ENCODE data around the gene TGIF2.
"Not testable (repeated sequence)": the region's sequence is repeated elsewhere in the genome, so short reads cannot be mapped to it uniquely, and the experiment has no call there.

TGIF2 gene

DNA sequence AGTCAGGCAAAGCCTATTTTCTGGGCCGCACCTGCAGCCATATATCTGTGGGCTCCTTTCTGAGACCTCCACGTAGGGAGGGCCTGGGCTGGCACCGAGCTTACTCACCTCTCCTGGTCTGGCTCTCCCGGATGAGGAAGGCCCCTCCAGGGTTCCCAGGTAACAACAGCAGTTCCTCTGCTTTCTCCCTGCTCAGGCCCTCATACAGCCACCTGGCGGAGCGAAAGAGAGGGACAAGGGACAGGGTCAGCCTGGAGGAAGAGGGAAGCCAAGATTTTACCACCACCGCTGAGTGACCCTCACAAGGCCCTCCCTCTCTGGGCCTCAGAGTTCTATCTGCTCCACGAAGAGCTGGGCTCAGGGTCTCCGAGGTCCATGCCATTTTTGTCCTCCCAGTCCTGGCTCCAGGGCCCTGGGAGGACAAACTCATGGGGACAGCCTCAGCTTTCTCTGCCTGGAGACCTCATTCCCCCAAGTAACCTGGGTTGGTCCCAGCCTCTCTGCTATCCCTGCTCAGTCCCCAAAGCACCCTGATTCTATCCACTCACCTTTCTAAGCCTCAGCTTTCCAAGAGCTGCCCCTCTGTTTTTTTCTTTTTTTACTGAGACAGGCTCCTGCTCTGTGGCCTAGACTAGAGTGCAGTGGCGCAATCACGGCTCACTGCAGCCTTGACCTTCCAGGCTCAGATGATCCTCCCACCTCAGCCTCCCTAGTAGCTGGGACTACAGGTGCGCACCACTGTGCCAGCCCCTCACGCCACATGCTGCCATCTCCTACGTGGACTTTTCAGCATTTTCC lies 59.3 kb downstream of the TGIF2 start:
- no peak for DNase-seq (ENCODE audit: low read depth)
- H3K4me3 ChIP-seq (replicated peaks; ENCODE audit: low read depth, low read length): no peak overlapping the region
- TF ChIP-seq, protein P1, sequence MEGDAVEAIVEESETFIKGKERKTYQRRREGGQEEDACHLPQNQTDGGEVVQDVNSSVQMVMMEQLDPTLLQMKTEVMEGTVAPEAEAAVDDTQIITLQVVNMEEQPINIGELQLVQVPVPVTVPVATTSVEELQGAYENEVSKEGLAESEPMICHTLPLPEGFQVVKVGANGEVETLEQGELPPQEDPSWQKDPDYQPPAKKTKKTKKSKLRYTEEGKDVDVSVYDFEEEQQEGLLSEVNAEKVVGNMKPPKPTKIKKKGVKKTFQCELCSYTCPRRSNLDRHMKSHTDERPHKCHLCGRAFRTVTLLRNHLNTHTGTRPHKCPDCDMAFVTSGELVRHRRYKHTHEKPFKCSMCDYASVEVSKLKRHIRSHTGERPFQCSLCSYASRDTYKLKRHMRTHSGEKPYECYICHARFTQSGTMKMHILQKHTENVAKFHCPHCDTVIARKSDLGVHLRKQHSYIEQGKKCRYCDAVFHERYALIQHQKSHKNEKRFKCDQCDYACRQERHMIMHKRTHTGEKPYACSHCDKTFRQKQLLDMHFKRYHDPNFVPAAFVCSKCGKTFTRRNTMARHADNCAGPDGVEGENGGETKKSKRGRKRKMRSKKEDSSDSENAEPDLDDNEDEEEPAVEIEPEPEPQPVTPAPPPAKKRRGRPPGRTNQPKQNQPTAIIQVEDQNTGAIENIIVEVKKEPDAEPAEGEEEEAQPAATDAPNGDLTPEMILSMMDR (IDR thresholded peaks at IDR 0.05; ENCODE audit: low read length, missing control alignments): no peak

DNA sequence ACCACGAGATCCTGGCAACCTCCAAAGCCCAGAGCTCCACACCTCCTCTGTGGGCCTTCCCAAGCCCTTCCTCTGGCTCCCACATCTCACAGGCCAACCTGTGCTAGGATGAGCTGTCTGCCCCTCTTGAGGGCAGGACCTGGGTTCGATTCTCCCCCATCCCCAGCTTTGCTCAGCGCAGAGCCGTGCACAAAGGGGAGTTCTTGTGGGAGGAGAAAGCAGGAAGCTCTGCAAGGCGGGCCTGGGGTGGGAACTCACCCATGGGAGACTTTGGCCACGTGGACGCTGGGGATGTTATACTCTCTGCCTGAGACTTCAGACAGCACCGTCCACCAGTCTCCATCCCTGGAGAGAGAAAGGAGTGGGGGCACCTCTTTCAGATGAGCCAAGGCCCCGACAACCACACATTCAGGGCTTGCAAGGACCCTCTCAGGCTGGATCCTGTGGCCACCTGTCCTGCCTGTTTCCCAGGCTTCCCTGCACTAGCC lies 59.9 kb downstream of the TGIF2 start:
- TF ChIP-seq, protein P1 (IDR thresholded peaks at IDR 0.05; ENCODE audit: low read length, missing control alignments): no peak
- DNase-seq (ENCODE audit: low read depth): no peak
- H3K4me3 ChIP-seq (replicated peaks; ENCODE audit: low read depth, low read length): no peak overlapping the region

DNA sequence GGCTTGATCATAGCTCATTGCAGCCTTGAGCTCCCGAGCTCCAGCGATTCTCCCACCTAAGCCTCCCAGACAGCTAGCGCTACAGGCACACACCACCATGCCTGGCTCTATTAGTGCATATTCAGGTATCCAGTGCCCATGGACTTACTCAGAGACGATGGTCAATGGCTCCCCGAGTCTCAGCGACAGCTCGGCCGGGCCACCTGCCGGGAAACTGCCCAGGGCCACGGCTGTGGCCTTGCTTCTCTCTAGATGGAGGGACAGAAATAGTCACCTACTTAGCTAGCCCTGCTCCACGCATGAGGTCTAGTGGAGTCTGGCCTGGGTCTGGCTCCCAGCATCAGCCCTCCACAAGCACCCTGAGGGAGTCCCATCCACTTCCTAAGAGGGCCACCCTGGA lies 60.9 kb downstream of the TGIF2 start:
- TF ChIP-seq, protein P1 (IDR thresholded peaks at IDR 0.05; ENCODE audit: low read length, missing control alignments): no peak
- no peak for DNase-seq (ENCODE audit: low read depth)
- H3K4me3 ChIP-seq (replicated peaks; ENCODE audit: low read depth, low read length): no peak overlapping the region

DNA sequence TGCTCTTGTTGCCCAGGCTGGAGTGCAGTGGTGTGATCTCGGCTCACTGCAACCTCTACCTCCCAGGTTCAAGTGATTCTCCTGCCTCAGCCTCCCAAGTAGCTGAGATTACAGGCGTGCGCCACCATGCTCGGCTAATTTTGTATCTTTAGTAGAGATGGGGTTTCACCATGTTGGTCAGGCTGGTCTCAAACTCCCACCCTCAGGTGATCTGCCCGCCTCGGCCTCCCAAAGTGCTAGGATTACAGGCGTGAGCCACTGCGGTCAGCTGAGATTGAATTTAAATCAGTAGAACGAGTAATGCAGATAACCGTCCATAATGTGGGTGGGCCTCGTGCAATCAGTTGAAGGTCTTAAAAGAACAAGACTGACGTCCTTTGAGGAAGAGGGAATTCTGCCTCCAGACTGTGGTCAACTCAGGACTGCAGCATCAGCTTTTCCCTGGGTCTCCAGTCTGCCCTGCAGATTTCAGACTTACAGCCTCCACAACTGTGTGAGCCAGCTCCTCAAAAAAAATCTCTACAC lies 65.5 kb downstream of the TGIF2 start:
- not testable (repeated sequence) for H3K4me3 ChIP-seq (replicated peaks; ENCODE audit: low read depth, low read length); DNase-seq (ENCODE audit: low read depth)

DNA sequence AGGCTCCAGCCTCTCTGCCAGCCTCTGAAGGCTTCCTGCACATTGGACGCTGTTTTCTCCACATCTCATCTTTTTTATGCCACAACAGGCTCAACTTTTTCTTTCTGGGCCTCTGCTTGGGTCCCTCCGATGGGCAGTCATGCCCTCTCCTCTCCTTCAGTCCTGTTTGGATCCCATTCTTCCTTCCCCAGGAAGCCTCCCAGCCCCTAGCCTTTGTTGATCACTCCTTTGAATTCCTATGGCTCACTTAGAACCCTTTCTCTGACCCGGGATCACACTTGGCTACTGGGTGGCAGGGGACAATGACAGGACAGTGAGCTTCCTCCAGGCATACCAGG lies 68.1 kb downstream of the TGIF2 start:
- no peak overlapping the region for H3K4me3 ChIP-seq (replicated peaks; ENCODE audit: low read depth, low read length)
- TF ChIP-seq, protein P1 (IDR thresholded peaks at IDR 0.05; ENCODE audit: low read length, missing control alignments): no peak
- DNase-seq (ENCODE audit: low read depth): no peak

DNA sequence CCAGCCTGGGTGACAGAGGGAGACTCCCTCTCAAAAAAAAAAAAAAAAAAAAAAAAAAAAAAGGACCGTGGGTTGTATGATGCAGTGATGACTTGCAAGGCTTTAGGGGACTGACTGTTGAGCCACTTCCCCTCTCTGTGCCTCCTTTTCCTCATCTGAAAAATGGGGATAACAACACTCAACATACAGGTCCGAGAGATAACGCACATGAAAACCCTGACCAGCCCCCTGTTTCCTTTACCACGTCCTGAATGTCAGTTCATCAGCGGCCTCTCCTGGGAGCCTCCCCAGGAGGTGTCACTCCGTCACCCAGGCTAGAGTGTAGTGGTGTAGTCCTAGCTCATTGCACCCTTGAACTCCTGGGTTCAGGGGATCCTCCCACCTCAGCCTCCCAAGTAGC lies 68.7 kb downstream of the TGIF2 start:
- no peak overlapping the region for H3K4me3 ChIP-seq (replicated peaks; ENCODE audit: low read depth, low read length)
- TF ChIP-seq, protein P1 (IDR thresholded peaks at IDR 0.05; ENCODE audit: low read length, missing control alignments): no peak
- no peak for DNase-seq (ENCODE audit: low read depth)
